Thyroid gland (tissue), 4 donors: ENCODE data around the gene FRMD4A. TPM values are rescaled to one million over a fixed set of nuclear protein-coding genes. Genes with fewer than 3 reads are reported as not detected.

Experiments
- DNase-seq, 2 donors: peaks; one replicate each; pipeline ENCODE4 v3.0.0-alpha.2; 2019
- H3K27ac ChIP-seq, 3 donors: fragments of 200-600 bp; sonication (generic); 1 replicate in 2 of 3; 2 replicates in 1 of 3; pipeline ENCODE4 v1.5.1; 2016 to 2019; ENCODE audit warnings: mild to moderate bottlenecking in 1 of 3, moderate library complexity in 1 of 3
- H3K27me3 ChIP-seq: fragments of 200-600 bp; sonication (generic); one replicate; pipeline ENCODE4 v1.5.1; 2019
- H3K36me3 ChIP-seq, 2 donors: fragments of 200-600 bp; sonication (generic); one replicate each; pipeline ENCODE4 v1.5.1; 2016 to 2019
- H3K4me1 ChIP-seq, 2 donors: fragments of 200-600 bp; sonication (generic); one replicate each; pipeline ENCODE4 v1.5.1; 2017 to 2019
- H3K4me3 ChIP-seq, 3 donors: fragments of 200-600 bp; sonication (generic); replicated peaks in 1 of 3; 1 replicate in 2 of 3; 2 replicates in 1 of 3; pipeline ENCODE4 v1.5.1; 2016; ENCODE audit warnings: mild to moderate bottlenecking in 1 of 3
- H3K9me3 ChIP-seq: fragments of 200-600 bp; sonication (generic); one replicate; pipeline ENCODE4 v1.5.1; 2017
- CTCF ChIP-seq, 6 experiments: fragments of 200-600 bp in 3 of 6; fragments of 450-650 bp in 3 of 6; sonication (generic) in 3 of 6; IDR thresholded peaks; one replicate each; pipeline ENCODE4 v1.5.1; 2016 to 2019; ENCODE audit warnings: antibody characterized with exemption in 6 of 6, mild to moderate bottlenecking in 2 of 6, inconsistent platforms in 1 of 6, moderate library complexity in 1 of 6
- POLR2A ChIP-seq, 2 donors: fragments of 450-650 bp; IDR thresholded peaks; one replicate each; pipeline ENCODE4 v1.6.1; 2017; ENCODE audit warnings: antibody characterized with exemption in 2 of 2, mild to moderate bottlenecking in 2 of 2, moderate library complexity in 1 of 2
- WGBS, 2 donors: methylation state at CpG; one replicate each; pipeline ENCODE4 v1.1.5; 2017; 5-methylcytosine and 5-hydroxymethylcytosine counted together
- intact Hi-C: fragments of 100-400 bp; cut with DNase I; formaldehyde crosslinking; loops from one replicate; pipeline ENCODE4 v1.15.1; 2023
- total RNA-seq, 4 donors: library from RNA; depleted of rRNA; stranded (reverse); fragments of >200 nt; gene quantifications; one replicate each; pipeline ENCODE4 v1.2.3, GENCODE V29; 2016

The FRMD4A gene
- total RNA-seq, 4 donors from 2014 or later: 10.6 to 18.6 (median 16.3) TPM

- Histone ChIP-seq H3K4me1 (no peaks in the 10 kb centered on the region), H3K27ac (no peak overlapping the region), H3K4me3 (no peak overlapping the region), H3K27me3 (no peaks in the 10 kb centered on the region), H3K36me3 (peaks cover 15 to 21% of the 10 kb centered on the region in 2 donors), H3K9me3 (no peaks in the 10 kb centered on the region)
- TF ChIP-seq POLR2A (IDR thresholded peaks at IDR 0.05): no peak
- TF ChIP-seq CTCF (IDR thresholded peaks at IDR 0.05): no peak
- DNase-seq: no peak
- 85 to 98% methylated on average over 8 of the region's 8 CpGs for WGBS, 2 donors
- intact Hi-C loops: no loop called here
Observed at GRCh38 chr10:13669182-13669855, 661.4 kb downstream of the FRMD4A start.

GRCh38 chr10:13668126-13668525, 662.6 kb downstream of the FRMD4A start:
- Histone ChIP-seq H3K4me3 (no peak overlapping the region), H3K36me3 (peaks cover 15 to 21% of the 10 kb centered on the region in 2 donors), H3K27me3 (no peaks in the 10 kb centered on the region), H3K4me1 (no peaks in the 10 kb centered on the region), H3K27ac (no peak overlapping the region), H3K9me3 (no peaks in the 10 kb centered on the region)
- DNase-seq: no peak
- intact Hi-C loops: no loop called here
- TF ChIP-seq CTCF (IDR thresholded peaks at IDR 0.05) (no peak), POLR2A (IDR thresholded peaks at IDR 0.05) (no peak)
- WGBS, 2 donors: 87 to 93% methylated on average over 4 of the region's 4 CpGs

GRCh38 chr10:13665516-13666262, 665.0 kb downstream of the FRMD4A start:
- no peak for DNase-seq
- Histone ChIP-seq H3K27me3 (no peaks in the 10 kb centered on the region), H3K4me1 (no peaks in the 10 kb centered on the region), H3K9me3 (no peaks in the 10 kb centered on the region), H3K4me3 (no peak overlapping the region), H3K36me3 (peaks cover 18 to 21% of the 10 kb centered on the region in 2 donors), H3K27ac (no peak overlapping the region)
- intact Hi-C loops: no loop called here
- no peak for TF ChIP-seq CTCF (IDR thresholded peaks at IDR 0.05)
- no peak for TF ChIP-seq POLR2A (IDR thresholded peaks at IDR 0.05)
- 96% methylated on average over 12 to 18 of the region's 20 CpGs for WGBS, 2 donors

- Histone ChIP-seq H3K9me3 (no peaks in the 10 kb centered on the region), H3K27me3 (no peaks in the 10 kb centered on the region), H3K4me3 (no peak overlapping the region), H3K36me3 (peaks cover 13 to 15% of the 10 kb centered on the region in 2 donors), H3K27ac (no peak overlapping the region), H3K4me1 (no peaks in the 10 kb centered on the region)
- no peak for DNase-seq
- intact Hi-C loops: loop anchor here (2.0 kb wide), 1 partner anchor 116 kb away; no protein-coding TSS in a partner anchor
- 67 to 81% methylated on average over 8 of the region's 8 CpGs for WGBS, 2 donors
- TF ChIP-seq POLR2A (IDR thresholded peaks at IDR 0.05) (no peak), CTCF (IDR thresholded peaks at IDR 0.05) (no peak)
Observed at GRCh38 chr10:13661256-13661655, 669.5 kb downstream of the FRMD4A start.

GRCh38 chr10:13660551-13660920, 670.2 kb downstream of the FRMD4A start:
- DNase-seq: no peak
- Histone ChIP-seq H3K9me3 (no peaks in the 10 kb centered on the region), H3K4me3 (no peak overlapping the region), H3K27ac (no peak overlapping the region), H3K27me3 (no peaks in the 10 kb centered on the region), H3K4me1 (no peaks in the 10 kb centered on the region), H3K36me3 (peaks cover 10 to 12% of the 10 kb centered on the region in 2 donors)
- intact Hi-C loops: loop anchor here (2.0 kb wide), 1 partner anchor 116 kb away; no protein-coding TSS in a partner anchor
- no peak for TF ChIP-seq POLR2A (IDR thresholded peaks at IDR 0.05)
- TF ChIP-seq CTCF (IDR thresholded peaks at IDR 0.05): no peak
- 70 to 76% methylated on average over 7 of the region's 7 CpGs for whole genome bisulfite sequencing, 2 donors
